ENCODE data around the gene PPM1G. TPM values are rescaled to one million over a fixed set of nuclear protein-coding genes. Genes with fewer than 3 reads are reported as not detected.

PPM1G gene
- polyA plus RNA-seq, 1 of the 3 experiments (the other 2 are of a cell fraction) = 113 TPM

GRCh38 chr2:27453968-27454367, 44.6 kb upstream of the PPM1G start:
- Histone ChIP-seq H3K4me1 (ENCODE audit: control insufficient read depth in 1 of 2, insufficient read depth in 2 of 2, low read depth in 1 of 2, low read length in 1 of 2) (no peaks in the 10 kb centered on the region), H3K4me3 (ENCODE audit: low read depth in 2 of 2, low read length in 1 of 2) (no peak overlapping the region), H3K9me2 (no peaks in the 10 kb centered on the region), H2AFZ (ENCODE audit: low read depth) (no peak overlapping the region), H3K9ac (no peak overlapping the region), H3K36me3 (replicated peaks in 1 of 2; ENCODE audit: control insufficient read depth in 1 of 2, insufficient read depth in 2 of 2, low read length in 1 of 2) (peaks cover 28 to 48% of the 10 kb centered on the region in 2 experiments), H3F3A (replicated peaks; ENCODE audit: insufficient read depth) (no peaks in the 10 kb centered on the region), H3K4me2 (no peak overlapping the region), H3K27me3 (ENCODE audit: insufficient read depth) (no peaks in the 10 kb centered on the region), H4K20me1 (ENCODE audit: insufficient read depth) (no peaks in the 10 kb centered on the region), H3K9me3 (no peaks in the 10 kb centered on the region), H3K27ac (ENCODE audit: low read depth in 2 of 2, low read length in 1 of 2) (no peak overlapping the region), H3K79me2 (ENCODE audit: insufficient read depth) (no peaks in the 10 kb centered on the region)
- DNase-seq = no peak
- POLR2A ChIA-PET = no interaction called here
- TF ChIP-seq SIN3A (IDR thresholded peaks at IDR 0.05; ENCODE audit: borderline replicate concordance, low read depth, low read length) (no peak), EZH2phosphoT487 (IDR thresholded peaks at IDR 0.05; ENCODE audit: borderline replicate concordance, low read depth) (no peak), RXRA (IDR thresholded peaks at IDR 0.05; ENCODE audit: borderline replicate concordance, low read depth) (no peak), SMC3 (IDR thresholded peaks at IDR 0.05; ENCODE audit: low read depth, low read length) (no peak), EP300 (IDR thresholded peaks at IDR 0.05; ENCODE audit: borderline replicate concordance in 1 of 2, low read depth in 1 of 2, low read length in 1 of 2) (no peak), NFIC (IDR thresholded peaks at IDR 0.05; ENCODE audit: borderline replicate concordance) (no peak), FOXJ3 (CRISPR knock-in tag; IDR thresholded peaks at IDR 0.05) (no peak), GABPA (IDR thresholded peaks at IDR 0.05; ENCODE audit: low read depth) (no peak), MEF2A (IDR thresholded peaks at IDR 0.05; ENCODE audit: borderline replicate concordance, low read depth) (no peak), YY1 (IDR thresholded peaks at IDR 0.05; ENCODE audit: low read depth) (no peak), RCOR1 (IDR thresholded peaks at IDR 0.05; ENCODE audit: low read length) (no peak), TAF1 (IDR thresholded peaks at IDR 0.05; ENCODE audit: borderline replicate concordance, low read depth, low read length) (no peak)
- TF ChIP-seq, protein P1, sequence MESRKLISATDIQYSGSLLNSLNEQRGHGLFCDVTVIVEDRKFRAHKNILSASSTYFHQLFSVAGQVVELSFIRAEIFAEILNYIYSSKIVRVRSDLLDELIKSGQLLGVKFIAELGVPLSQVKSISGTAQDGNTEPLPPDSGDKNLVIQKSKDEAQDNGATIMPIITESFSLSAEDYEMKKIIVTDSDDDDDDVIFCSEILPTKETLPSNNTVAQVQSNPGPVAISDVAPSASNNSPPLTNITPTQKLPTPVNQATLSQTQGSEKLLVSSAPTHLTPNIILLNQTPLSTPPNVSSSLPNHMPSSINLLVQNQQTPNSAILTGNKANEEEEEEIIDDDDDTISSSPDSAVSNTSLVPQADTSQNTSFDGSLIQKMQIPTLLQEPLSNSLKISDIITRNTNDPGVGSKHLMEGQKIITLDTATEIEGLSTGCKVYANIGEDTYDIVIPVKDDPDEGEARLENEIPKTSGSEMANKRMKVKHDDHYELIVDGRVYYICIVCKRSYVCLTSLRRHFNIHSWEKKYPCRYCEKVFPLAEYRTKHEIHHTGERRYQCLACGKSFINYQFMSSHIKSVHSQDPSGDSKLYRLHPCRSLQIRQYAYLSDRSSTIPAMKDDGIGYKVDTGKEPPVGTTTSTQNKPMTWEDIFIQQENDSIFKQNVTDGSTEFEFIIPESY (IDR thresholded peaks at IDR 0.05; ENCODE audit: borderline replicate concordance, low read depth) = no peak
- TF ChIP-seq, protein P2, sequence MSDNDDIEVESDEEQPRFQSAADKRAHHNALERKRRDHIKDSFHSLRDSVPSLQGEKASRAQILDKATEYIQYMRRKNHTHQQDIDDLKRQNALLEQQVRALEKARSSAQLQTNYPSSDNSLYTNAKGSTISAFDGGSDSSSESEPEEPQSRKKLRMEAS (IDR thresholded peaks at IDR 0.05; ENCODE audit: low read depth) = no peak
- CTCF ChIA-PET = interaction anchor here (0.9 kb wide), 1 partner anchor 9 kb away, joined by 5 read pairs; no protein-coding TSS in a partner anchor
- 89% methylated on average over 7 of the region's 7 CpGs for WGBS (ENCODE audit: low lambda C conversion rate)

GRCh38 chr2:27451095-27451494, 41.7 kb upstream of the PPM1G start:
- H4K20me1 ChIP-seq (ENCODE audit: insufficient read depth) = no peaks in the 10 kb centered on the region
- no peaks in the 10 kb centered on the region for H3K79me2 ChIP-seq (ENCODE audit: insufficient read depth)
- no peak overlapping the region for H3K4me2 ChIP-seq
- ChIA-PET CTCF (no interaction called here), POLR2A (no interaction called here)
- H3K9me3 ChIP-seq = no peaks in the 10 kb centered on the region
- H3K4me1 ChIP-seq (ENCODE audit: control insufficient read depth in 1 of 2, insufficient read depth in 2 of 2, low read depth in 1 of 2, low read length in 1 of 2) = no peaks in the 10 kb centered on the region
- no peak for DNase-seq
- peaks cover 27 to 49% of the 10 kb centered on the region in 2 experiments for H3K36me3 ChIP-seq (replicated peaks in 1 of 2; ENCODE audit: control insufficient read depth in 1 of 2, insufficient read depth in 2 of 2, low read length in 1 of 2)
- H3F3A ChIP-seq (replicated peaks; ENCODE audit: insufficient read depth) = no peaks in the 10 kb centered on the region
- WGBS (ENCODE audit: low lambda C conversion rate) = 94% methylated on average over 1 of the region's 1 CpG
- H3K4me3 ChIP-seq (ENCODE audit: low read depth in 2 of 2, low read length in 1 of 2) = no peak overlapping the region
- no peaks in the 10 kb centered on the region for H3K27me3 ChIP-seq (ENCODE audit: insufficient read depth)
- H3K9ac ChIP-seq = no peak overlapping the region
- H3K27ac ChIP-seq (ENCODE audit: low read depth in 2 of 2, low read length in 1 of 2) = no peak overlapping the region
- no peak overlapping the region for H2AFZ ChIP-seq (ENCODE audit: low read depth)
- no peaks in the 10 kb centered on the region for H3K9me2 ChIP-seq
- TF ChIP-seq RFX5 (IDR thresholded peaks at IDR 0.05; ENCODE audit: low read length) = no peak
- no peak for TF ChIP-seq TCF12 (IDR thresholded peaks at IDR 0.05)
- TF ChIP-seq GABPA (IDR thresholded peaks at IDR 0.05; ENCODE audit: low read depth) = no peak
- no peak for TF ChIP-seq SMC3 (IDR thresholded peaks at IDR 0.05; ENCODE audit: low read depth, low read length)
- no peak for TF ChIP-seq TAF1 (IDR thresholded peaks at IDR 0.05; ENCODE audit: borderline replicate concordance, low read depth, low read length)
- TF ChIP-seq, protein P3, sequence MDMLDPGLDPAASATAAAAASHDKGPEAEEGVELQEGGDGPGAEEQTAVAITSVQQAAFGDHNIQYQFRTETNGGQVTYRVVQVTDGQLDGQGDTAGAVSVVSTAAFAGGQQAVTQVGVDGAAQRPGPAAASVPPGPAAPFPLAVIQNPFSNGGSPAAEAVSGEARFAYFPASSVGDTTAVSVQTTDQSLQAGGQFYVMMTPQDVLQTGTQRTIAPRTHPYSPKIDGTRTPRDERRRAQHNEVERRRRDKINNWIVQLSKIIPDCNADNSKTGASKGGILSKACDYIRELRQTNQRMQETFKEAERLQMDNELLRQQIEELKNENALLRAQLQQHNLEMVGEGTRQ (IDR thresholded peaks at IDR 0.05; ENCODE audit: borderline replicate concordance, low read depth, low read length) = no peak
- TF ChIP-seq, protein P4, sequence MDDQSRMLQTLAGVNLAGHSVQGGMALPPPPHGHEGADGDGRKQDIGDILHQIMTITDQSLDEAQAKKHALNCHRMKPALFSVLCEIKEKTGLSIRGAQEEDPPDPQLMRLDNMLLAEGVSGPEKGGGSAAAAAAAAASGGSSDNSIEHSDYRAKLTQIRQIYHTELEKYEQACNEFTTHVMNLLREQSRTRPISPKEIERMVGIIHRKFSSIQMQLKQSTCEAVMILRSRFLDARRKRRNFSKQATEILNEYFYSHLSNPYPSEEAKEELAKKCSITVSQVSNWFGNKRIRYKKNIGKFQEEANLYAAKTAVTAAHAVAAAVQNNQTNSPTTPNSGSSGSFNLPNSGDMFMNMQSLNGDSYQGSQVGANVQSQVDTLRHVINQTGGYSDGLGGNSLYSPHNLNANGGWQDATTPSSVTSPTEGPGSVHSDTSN (IDR thresholded peaks at IDR 0.05) = no peak
- TF ChIP-seq EZH2phosphoT487 (IDR thresholded peaks at IDR 0.05; ENCODE audit: borderline replicate concordance, low read depth) = no peak
- TF ChIP-seq FOXJ3 (CRISPR knock-in tag; IDR thresholded peaks at IDR 0.05) = no peak
- TF ChIP-seq MEF2A (IDR thresholded peaks at IDR 0.05; ENCODE audit: borderline replicate concordance, low read depth) = no peak
- TF ChIP-seq, protein P2 (IDR thresholded peaks at IDR 0.05; ENCODE audit: low read depth) = no peak
- no peak for TF ChIP-seq EP300 (IDR thresholded peaks at IDR 0.05; ENCODE audit: borderline replicate concordance in 1 of 2, low read depth in 1 of 2, low read length in 1 of 2)
- no peak for TF ChIP-seq NFIC (IDR thresholded peaks at IDR 0.05; ENCODE audit: borderline replicate concordance)
- no peak for TF ChIP-seq JUND (IDR thresholded peaks at IDR 0.05)
- TF ChIP-seq MXI1 (IDR thresholded peaks at IDR 0.05; ENCODE audit: low read depth, low read length) = no peak
